Measurements from ENCODE around the gene NSMCE4A.
"Not testable (repeated sequence)": the region's sequence is repeated elsewhere in the genome, so short reads cannot be mapped to it uniquely, and the experiment has no call there.

Gene NSMCE4A

GRCh38 chr10:121988361-121989324 lies 13.6 kb upstream of the NSMCE4A start, which contains the start of gene TACC2:
Gene TACC2, plus strand, starts transcription at chr10:121989163. Its CDS starts 32,819 bp downstream, at chr10:122021982.
- no peak for DNase-seq

DNA sequence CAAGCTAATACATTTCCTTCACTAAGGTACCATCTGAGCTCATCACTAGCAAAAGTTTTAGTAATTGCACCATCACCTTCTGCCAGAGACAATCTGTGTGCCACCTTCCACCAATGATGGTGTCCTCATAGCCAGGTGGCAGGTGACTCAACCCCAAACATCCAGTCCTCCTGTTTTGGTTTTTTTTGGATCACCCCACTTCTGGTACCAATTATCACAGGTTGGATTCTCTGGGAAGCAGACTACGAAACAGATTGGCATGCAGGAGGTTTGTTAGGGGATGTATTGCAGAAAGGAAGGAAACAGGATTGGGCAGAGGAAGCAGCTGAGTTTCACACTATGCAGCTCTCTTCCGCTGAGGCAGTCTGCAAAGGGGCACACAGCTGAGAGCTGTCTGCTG lies 9.4 kb upstream of the NSMCE4A start:
- DNase-seq: no peak

GRCh38 chr10:121983852-121984251 lies 8.8 kb upstream of the NSMCE4A start:
- no peak for DNase-seq

DNA sequence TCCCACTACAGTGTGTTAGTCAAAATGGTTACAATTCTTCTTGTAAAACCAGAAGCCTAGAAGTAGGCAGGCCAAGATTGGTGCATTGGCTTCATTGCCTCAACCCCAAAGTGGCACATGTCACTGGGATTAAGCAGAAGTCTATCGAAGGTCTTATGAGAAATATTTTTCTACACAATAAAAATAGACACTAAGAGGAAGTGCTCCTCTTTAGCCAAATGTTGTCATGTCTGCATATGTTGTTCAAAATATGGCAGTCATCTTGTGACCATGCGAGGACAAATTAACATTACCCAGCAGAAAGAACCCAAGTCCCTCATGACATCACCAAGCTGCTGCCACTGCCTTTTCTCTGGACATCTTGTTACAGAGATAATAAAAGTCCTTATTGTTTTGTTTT lies 6.3 kb upstream of the NSMCE4A start:
- DNase-seq: no peak

DNA sequence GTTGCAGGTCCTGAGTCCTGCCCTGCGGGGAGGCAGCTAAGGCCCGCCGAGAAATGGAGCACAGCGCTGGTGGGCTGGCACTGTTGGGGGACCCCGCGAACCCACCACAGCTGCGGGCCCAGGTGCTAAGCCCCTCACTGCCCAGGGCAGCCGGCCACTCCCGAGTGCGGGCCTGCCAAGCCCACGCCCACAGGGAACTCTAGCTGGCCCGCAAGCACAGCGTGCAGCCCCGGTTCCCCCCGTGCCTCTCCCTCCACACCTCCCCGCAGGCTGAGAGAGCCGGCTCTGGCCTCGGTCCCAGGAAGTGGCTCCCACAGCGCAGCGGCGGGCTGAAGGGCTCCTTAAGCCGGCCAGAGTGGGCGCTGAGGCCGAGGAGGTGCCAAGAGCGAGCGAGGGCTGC lies 3.5 kb upstream of the NSMCE4A start:
- DNase-seq: no peak

GRCh38 chr10:121976607-121977006 lies 1.6 kb upstream of the NSMCE4A start:
- no peak for DNase-seq

DNA sequence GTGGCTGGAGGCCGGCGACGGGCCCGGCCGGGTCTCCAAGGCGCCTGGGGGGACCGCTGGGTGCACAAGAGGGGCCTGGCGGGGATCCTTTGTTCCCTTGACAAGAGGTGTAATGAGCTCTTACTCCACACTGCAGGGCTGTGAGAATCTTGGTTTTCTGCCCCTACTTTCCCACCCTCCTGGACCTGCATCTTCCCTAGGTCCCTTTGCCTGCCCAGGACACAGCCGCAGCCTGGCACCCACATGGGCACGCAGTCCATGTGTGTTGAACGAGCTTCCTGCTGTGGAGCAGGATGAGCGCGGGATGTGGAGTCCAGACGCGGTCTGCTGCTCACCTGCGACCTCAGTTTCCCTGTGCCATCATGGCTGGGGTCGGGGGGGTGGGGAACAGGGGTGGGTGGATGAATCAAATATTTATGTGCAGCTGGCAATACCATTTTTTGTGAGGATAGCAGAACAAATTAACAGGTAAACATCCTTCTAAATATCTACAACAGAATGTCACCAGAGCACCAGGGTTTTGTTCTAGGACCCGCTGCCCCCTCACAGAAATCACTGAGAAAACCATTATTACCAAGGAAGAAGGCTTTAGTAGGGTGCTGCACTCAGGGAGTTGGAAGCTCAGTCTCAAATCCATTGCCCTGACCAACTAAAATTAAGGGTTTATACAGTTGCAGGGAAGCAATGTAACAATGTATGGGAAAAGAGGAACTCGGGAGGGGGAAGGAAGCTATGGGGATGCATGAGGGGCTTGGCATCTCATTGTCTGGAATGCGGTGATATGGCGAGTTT lies 474 bp upstream of the NSMCE4A start:
- DNase-seq: no peak

DNA sequence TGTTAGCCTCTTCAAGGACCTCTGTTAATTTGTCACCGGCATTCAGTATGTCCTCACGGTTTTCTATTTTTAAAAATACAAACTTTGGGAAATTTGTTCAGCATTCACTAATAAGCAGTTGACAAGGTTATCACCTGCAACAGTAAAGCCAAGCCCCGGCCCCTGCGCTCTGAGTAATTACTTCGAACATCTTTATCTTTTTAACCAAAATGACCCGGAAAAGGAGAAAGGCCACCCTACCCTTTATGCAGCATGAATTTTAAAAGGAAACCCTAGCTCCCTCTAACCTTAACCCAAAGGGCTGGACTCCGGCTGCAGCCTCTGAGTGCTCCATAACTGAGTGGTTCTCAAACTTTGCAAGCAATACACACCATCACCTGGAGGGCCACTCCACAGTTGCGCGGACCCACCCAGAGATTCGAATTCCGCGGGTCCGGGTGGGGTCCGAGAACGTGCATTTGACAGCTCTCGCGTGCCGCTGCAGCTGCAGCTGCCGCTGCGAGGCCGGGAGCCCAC lies 940 bp downstream of the NSMCE4A start:
- no peak for DNase-seq

- not testable (repeated sequence) for DNase-seq
Measured at GRCh38 chr10:121969086-121969485, 5.9 kb downstream of the NSMCE4A start.

GRCh38 chr10:121965996-121966395 lies 9.0 kb downstream of the NSMCE4A start:
- DNase-seq: no peak

GRCh38 chr10:121961456-121961855 lies 13.6 kb downstream of the NSMCE4A start:
- no peak for DNase-seq

DNA sequence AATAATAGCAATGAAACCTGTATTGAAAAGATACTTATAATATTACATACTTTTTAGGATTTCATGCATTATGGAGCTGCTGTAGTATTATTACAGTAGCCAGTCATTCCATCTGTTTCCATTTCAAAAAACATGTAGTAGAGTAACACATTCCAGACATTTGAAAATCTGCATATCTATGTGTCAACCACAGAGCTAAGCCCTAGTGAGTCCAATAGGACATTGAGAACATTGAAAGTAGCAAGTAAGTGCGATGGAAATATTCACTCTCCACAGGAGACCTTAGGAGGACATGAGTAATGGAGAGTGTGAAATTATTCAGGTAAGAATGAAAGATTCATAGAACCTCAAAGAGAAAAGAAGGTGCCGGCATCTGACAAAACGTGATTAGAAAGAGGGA lies 15.3 kb downstream of the NSMCE4A start:
- DNase-seq: no peak

DNA sequence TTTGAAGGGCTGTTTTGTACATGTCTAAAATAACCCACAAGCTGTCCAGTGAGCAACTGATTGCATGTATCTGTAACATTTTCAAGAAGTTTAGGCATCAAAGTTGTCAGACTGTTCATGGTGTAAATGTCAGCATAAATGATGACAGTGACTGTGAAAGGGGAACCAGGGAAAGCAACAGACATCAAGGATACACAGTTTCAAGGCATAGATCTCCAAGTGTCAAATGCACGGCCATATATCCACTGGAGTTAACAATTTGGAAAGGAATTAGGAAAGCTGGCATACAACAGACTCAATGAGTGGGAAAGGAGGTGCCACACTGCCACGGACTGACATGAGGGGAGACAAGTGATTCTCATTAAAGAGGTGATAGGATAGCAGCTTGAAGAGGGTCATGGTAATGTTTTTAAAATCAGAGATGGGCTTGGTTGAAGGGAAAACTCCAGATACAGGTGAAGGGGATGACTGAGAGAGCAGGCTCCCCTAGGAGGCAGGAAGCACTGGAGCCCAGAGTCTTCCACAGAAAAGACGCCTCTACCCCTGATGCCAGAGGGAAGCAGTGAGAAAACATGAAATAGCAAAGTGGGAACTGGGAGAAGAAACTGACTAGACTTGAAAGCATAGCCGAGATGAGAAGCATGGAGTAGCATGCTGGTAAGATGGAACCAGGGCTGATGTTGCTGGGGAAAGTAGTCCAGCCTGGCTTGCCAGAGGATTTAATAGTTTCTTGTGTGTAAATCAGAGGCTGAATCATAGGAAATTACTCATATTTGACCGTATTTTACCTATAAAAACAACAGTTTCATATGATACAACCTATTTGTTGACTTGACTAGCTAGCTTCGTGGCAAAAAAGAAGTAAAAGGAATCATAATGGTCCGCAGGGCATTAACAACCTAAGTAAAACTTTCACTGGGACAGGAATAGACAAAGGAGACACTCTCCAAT lies 18.6 kb downstream of the NSMCE4A start:
- peak; percentile 12 for DNase-seq

- peak; percentile 43 for DNase-seq
Measured at GRCh38 chr10:121952226-121952625, 22.8 kb downstream of the NSMCE4A start.

- no peak for DNase-seq
Measured at GRCh38 chr10:121949451-121949850, 25.6 kb downstream of the NSMCE4A start.

DNA sequence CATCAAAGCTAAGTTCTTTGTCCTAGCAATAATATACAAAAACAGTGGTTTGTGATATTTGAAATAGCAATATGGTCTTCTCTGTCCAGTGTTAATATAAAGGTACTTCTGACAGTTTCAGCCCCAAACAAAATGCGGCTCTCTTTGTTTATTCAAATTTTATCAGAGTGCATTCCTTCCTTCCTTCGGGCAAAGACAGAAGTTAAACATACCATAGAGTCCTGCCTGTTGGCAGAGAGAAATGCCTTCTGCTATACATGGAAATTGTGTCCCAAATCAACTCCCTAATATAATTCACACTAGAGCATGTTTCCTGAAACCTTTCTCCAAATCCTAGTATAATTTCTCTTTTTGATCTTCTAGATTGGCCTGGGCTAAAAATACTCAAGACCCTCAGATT lies 26.0 kb downstream of the NSMCE4A start:
- DNase-seq: no peak

DNA sequence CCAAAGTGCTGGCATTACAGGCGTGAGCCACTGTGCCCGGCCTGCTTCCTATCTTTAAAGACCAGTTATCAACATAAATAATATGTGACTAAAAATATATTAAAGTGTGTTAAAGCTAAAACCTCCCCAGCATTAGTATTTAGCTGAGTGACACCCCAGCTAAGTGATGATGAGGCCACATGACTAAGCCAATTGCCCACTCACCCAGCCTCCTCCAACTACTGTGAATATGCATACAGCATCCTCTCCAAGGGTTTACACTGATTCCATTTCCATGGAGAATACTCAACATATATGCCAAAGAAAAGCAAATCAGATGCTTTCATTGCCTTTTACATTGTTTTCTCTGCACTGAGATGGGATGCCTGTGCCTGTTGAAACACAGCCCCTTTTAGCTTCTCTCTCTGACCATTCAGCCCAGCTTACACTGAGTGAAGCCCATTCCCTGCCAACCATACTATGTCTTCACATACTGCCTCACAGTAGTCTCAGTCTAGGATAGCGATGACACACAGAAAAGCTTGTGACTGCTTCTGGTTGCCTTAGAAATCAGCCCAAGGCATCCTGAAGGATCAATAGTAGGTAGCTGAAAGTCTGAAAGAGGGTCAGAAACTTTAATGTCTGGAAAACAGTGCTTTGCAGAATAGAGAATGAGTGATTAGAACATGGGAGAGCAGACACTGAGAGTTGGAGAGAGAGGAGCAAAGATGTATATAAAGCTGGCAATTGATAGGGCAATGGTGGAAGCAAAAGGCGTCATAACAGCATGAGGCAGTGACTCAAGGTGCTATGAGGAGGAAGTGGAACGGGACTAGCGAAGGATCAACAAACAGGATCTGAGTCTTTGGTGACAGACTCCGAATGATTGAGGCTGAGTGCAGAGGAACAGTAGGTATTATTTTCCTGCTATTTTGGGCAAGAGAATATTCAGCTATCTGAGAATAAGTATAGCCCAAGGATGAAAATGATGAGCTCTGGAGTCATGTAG lies 27.4 kb downstream of the NSMCE4A start:
- DNase-seq: no peak

DNA sequence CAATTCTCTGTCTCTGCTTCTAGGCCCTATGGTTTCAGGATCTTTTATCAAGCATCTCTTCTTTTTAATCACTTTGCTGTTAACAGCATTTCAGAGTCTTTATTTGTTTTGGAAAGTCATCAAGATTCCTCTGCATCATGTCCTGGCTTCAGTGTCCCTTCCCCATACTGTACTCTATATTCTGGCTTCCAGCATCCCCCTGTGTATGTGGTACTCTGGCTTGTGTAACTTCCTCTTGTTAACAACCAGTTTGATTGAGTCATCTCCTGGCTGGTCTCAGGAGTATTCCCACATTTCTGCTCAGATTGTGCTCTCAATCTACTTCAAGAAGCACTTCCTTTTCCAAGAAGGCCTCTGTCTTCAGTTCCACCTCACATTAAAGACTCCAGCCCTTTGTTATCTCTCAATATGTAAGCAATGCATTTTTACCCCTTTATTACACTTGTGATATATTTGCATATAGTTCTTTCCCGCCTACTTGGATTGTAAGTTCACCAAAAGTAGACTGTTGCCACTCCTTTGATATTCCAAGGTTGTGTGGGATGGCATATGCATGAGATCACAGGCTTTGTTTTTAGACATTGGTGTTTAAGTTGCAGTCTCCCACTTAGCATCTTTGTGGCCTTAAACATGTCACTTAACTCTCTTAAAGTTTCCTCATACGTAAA lies 32.1 kb downstream of the NSMCE4A start:
- DNase-seq: peak; percentile 93

GRCh38 chr10:121941532-121941931 lies 33.5 kb downstream of the NSMCE4A start:
- no peak for DNase-seq

DNA sequence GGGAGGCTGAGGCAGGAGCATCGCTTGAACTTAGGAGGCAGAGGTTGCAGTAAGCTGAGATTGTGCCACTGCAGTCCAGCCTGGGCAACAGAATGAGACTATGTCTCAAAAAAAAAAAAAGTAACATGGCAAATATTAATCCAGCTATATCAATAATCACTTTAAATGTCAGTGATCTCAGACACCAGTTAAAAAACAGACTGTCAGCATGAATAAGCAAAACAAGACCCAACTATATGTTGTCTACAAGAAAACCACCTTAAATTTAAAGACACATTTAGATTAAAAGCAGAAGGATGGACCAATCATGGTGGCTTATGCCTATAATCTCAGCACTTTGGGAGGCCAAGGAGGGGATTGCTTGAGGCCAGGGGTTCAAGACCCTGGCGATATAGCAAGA lies 38.7 kb downstream of the NSMCE4A start:
- no peak for DNase-seq

All from fibroblast of skin of abdomen (primary cell).